Parathyroid adenoma (tissue), 2 donors: Measurements from ENCODE around the gene IGFL3.

ENCODE experiments used
- H2AFZ ChIP-seq: fragments of 300-600 bp; sonication (generic); one replicate; pipeline ENCODE4 v1.7.0; 2017; ENCODE audit warnings: antibody characterized with exemption, mild to moderate bottlenecking
- H3K27ac ChIP-seq: fragments of 300-600 bp; sonication (generic); one replicate; pipeline ENCODE4 v1.7.0; 2017
- H3K27me3 ChIP-seq: fragments of 300-600 bp; sonication (generic); one replicate; pipeline ENCODE4 v1.7.0; 2017; ENCODE audit warnings: low read length; ENCODE audit not compliant: control insufficient read depth, insufficient read depth
- H3K36me3 ChIP-seq: fragments of 300-600 bp; sonication (generic); one replicate; pipeline ENCODE4 v1.7.0; 2017; ENCODE audit warnings: low read length; ENCODE audit not compliant: control insufficient read depth, insufficient read depth
- H3K4me1 ChIP-seq: fragments of 300-600 bp; sonication (generic); one replicate; pipeline ENCODE4 v1.7.0; 2017; ENCODE audit warnings: control low read depth
- H3K4me2 ChIP-seq: fragments of 300-600 bp; sonication (generic); one replicate; pipeline ENCODE4 v1.7.0; 2017; ENCODE audit warnings: low read length
- H3K4me3 ChIP-seq: fragments of 300-600 bp; sonication (generic); one replicate; pipeline ENCODE4 v1.7.0; 2017; ENCODE audit warnings: low read depth, low read length
- H3K79me2 ChIP-seq: fragments of 300-600 bp; sonication (generic); one replicate; pipeline ENCODE4 v1.7.0; 2017; ENCODE audit warnings: control low read depth
- H3K9ac ChIP-seq: fragments of 300-600 bp; sonication (generic); one replicate; pipeline ENCODE4 v1.7.0; 2017; ENCODE audit warnings: mild to moderate bottlenecking
- H3K9me3 ChIP-seq: fragments of 300-600 bp; sonication (generic); one replicate; pipeline ENCODE4 v1.7.0; 2017; ENCODE audit warnings: low read length; ENCODE audit not compliant: control insufficient read depth
- CTCF ChIP-seq: fragments of 300-600 bp; sonication (generic); IDR thresholded peaks from one replicate; pipeline ENCODE4 v1.7.0; 2017; ENCODE audit warnings: antibody characterized with exemption, mild to moderate bottlenecking
- donor health status: primary hyperparathyroidism.

IGFL3 gene

GRCh38 chr19:46115396-46116106 lies 8.9 kb downstream of the IGFL3 start:
- Histone ChIP-seq H3K27me3 (no peaks in the 10 kb centered on the region), H3K27ac (no peak overlapping the region), H3K4me3 (no peak overlapping the region), H3K79me2 (no peaks in the 10 kb centered on the region), H2AFZ (no peak overlapping the region), H3K9me3 (no peaks in the 10 kb centered on the region), H3K4me2 (no peak overlapping the region), H3K9ac (no peak overlapping the region), H3K36me3 (no peaks in the 10 kb centered on the region), H3K4me1 (no peaks in the 10 kb centered on the region)
- no peak for TF ChIP-seq CTCF

- Histone ChIP-seq H3K4me1 (no peaks in the 10 kb centered on the region), H3K36me3 (no peaks in the 10 kb centered on the region), H3K9me3 (no peaks in the 10 kb centered on the region), H2AFZ (no peak overlapping the region), H3K4me2 (no peak overlapping the region), H3K27ac (no peak overlapping the region), H3K9ac (no peak overlapping the region), H3K27me3 (no peaks in the 10 kb centered on the region), H3K4me3 (no peak overlapping the region), H3K79me2 (no peaks in the 10 kb centered on the region)
- TF ChIP-seq CTCF = no peak
These were observed 10.8 kb downstream of the IGFL3 start for GRCh38 chr19:46113726-46114125.

- Histone ChIP-seq H3K36me3 (no peaks in the 10 kb centered on the region), H3K79me2 (no peaks in the 10 kb centered on the region), H3K4me1 (no peaks in the 10 kb centered on the region), H3K9ac (no peak overlapping the region), H3K4me2 (no peak overlapping the region), H3K4me3 (no peak overlapping the region), H3K27me3 (no peaks in the 10 kb centered on the region), H3K27ac (no peak overlapping the region), H2AFZ (no peak overlapping the region), H3K9me3 (no peaks in the 10 kb centered on the region)
- TF ChIP-seq CTCF = no peak
These were observed 12.0 kb downstream of the IGFL3 start for GRCh38 chr19:46112527-46112926.

- TF ChIP-seq CTCF = no peak
These were observed 13.1 kb downstream of the IGFL3 start for GRCh38 chr19:46111376-46111775.

GRCh38 chr19:46109876-46110275 lies 14.6 kb downstream of the IGFL3 start:
- TF ChIP-seq CTCF = no peak
- Histone ChIP-seq H3K4me2 (no peak overlapping the region), H3K9me3 (no peaks in the 10 kb centered on the region), H3K79me2 (no peaks in the 10 kb centered on the region), H3K36me3 (no peaks in the 10 kb centered on the region), H3K27me3 (no peaks in the 10 kb centered on the region), H3K4me3 (no peak overlapping the region), H2AFZ (no peak overlapping the region), H3K9ac (no peak overlapping the region), H3K4me1 (no peaks in the 10 kb centered on the region), H3K27ac (no peak overlapping the region)

More at GRCh38 chr19:46111376-46111775, 13.1 kb downstream of the IGFL3 start:
- Histone ChIP-seq H3K4me3 (no peak overlapping the region), H3K9me3 (no peaks in the 10 kb centered on the region), H3K9ac (no peak overlapping the region), H3K27ac (no peak overlapping the region), H3K27me3 (no peaks in the 10 kb centered on the region), H3K4me1 (no peaks in the 10 kb centered on the region), H3K4me2 (no peak overlapping the region), H3K36me3 (no peaks in the 10 kb centered on the region), H3K79me2 (no peaks in the 10 kb centered on the region), H2AFZ (no peak overlapping the region)
